ENCODE results near the gene VWCE.

DNA sequence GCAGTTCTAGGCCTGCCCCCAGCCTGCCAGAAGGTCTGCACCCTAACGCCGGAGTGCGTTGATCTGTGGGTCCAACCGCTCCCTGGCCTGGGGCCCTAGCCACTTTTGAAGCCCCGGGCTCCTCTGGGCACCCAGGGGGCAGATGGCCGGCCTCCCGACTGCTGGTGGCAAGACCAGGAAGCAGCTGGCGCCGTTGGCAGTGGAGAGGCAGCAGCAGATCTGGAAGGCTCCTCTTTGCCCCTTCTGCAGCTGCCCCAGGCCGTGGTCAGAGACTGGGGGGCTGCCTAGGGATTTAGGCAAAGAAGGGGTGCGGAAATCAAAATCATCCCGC lies 445 bp upstream of the VWCE start:
- TF ChIP-seq POLR2A (IDR thresholded peaks at IDR 0.05) (no peak), CTCF (IDR thresholded peaks at IDR 0.05) (no peak), POLR2AphosphoS5 (IDR thresholded peaks at IDR 0.05) (no peak), EP300 (IDR thresholded peaks at IDR 0.05) (no peak)
